HG02588 (cell line): ENCODE results near the gene POC1B.

Experiments
- ATAC-seq: cut with Tn5 transposase; IDR thresholded peaks from one replicate; pipeline ENCODE4 v1.9.1; 2021; ENCODE audit warnings: mild to moderate bottlenecking, moderate library complexity; ENCODE audit not compliant: unreplicated experiment

POC1B gene

DNA sequence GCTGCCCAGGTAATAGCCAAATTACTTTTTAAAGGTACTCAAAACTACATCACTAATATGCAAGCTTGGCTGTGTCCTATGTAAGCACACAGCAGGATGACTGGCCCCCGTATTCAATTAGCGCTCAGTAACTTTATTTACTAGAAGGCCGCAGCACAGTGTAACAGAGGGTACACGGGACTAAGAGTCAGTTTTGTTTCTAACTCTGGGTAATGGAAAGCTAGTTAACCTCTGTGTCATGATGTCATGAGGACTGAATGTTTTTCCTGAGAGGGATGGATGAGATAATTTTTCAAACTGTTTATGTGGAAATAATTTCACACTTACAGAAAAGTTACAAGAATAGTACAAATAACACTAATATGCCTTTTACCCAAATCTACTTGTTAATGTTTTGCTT is 28.4 kb downstream of the POC1B start:
- no peak for ATAC-seq

DNA sequence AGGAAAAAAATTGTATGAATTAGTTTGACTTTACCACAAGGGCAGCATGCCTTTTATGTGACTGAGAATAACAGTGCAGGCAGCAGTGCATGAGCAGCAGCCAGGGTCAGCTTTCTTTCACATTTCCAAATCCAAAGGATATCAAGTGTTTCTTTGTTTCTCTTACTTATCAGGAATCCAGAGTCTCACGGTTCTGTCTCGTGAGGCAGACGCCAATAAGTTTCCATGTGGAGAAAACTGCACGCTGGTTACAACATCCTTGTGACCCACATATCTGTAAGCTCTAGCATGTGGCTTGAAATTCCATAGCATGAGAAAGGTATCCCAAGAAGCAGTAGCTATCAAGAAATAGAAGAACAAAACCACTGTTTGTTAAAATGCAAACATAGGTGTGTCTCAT is 28.8 kb downstream of the POC1B start:
- no peak for ATAC-seq

DNA sequence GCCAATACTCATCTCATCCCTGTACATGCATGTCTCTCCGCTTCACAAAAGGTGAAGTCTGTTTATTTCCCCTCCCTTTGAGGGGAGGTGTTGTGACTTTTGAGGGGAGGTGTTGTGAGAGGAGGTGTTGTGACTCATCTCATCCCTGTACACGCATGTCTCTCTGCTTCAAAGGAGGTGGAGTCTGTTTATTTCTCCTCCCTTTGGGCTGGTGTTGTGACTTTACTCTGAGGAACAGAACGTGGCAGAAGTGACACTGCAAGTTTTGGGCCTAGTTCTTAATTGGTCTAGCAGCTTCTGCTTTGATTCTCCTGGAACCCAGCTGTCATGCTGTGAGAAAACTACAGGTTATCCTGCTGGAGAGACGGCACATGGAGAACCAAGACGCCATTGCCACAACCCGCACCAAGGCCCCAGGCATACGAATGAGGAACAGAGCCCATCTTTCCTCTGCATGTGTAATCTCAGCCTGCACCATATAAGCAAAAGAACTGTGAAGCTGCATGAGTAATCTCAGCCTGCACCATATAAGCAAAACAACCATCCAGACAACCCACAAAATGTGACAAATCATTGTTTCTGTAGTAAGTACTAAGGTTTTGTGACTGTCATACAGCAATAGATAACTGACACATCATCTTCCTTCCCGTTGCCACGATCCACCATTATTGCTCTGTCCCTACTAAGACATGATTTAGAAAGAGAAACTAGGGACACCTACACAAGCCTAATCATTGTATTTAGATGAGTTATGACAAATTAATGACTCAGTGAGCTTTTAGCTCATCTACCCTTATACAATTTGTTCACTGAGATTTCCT is 31.2 kb downstream of the POC1B start:
- peak; percentile 56 for ATAC-seq

DNA sequence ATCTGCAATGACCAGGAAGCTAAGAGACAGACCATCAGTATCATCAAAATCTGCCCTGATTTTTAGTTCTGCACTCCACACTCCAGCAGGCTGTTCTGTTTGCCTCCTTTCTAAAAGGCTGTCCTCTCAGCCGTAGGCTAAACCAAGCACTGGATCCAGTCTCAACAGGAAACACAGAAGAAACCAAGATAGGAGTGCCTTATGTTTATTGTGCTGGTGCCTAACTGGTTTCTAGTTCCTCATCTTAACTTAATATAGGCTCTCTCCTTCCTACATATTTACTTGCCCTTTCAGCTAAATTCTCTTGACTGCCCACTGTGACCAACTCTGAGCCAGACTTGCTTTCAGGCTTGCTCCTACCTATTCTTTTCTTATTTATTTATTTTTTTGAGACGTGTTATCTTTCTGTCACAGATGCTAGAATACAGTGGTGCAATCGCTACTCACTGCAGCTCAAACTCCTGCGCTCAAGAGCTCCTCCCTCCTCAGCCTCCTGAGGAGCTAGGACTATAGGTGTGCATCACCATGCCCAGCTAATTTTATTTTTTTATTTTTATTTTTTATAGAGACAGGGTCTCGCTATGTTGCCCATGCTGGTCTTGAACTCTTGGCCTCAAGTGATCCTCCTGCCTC is 32.1 kb downstream of the POC1B start:
- no peak for ATAC-seq

DNA sequence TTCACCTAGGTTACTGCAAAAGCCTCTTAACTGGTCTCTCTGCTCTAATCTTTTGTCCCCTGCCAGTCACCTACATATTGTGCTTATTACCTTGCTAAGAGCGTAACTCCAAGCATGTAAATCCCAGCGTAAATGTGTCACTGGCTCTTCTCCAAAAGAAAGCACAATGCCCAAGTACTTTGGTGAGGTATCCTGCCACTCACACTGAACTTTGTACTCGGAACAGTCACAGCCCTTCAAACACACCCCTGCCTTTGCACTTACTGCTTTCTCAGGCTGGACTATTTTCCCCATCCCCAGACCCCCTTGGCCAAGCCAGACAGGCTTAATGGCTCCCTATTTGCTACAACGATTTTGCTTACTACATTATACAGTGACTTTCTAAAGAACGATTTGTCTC is 33.0 kb downstream of the POC1B start:
- no peak for ATAC-seq

DNA sequence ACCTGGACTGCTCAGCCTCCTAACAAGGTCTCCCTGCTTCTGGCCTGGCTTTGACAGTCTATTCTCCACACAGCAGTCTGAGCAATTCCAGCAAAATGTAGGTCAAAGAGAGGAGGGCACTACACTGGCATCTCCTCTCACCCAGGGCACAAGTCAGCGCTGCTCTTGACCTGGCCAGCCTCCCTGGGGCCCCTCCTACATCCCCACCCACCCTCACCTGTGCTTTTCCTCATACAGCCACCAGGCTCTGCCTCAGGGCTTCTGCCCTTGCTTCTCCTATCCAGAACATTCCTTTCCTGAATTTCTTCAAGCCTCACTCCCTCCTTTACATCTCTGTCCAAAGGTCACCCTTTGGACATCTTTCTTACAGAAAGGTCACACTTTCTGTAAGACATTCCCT is 34.9 kb downstream of the POC1B start:
- ATAC-seq: no peak

DNA sequence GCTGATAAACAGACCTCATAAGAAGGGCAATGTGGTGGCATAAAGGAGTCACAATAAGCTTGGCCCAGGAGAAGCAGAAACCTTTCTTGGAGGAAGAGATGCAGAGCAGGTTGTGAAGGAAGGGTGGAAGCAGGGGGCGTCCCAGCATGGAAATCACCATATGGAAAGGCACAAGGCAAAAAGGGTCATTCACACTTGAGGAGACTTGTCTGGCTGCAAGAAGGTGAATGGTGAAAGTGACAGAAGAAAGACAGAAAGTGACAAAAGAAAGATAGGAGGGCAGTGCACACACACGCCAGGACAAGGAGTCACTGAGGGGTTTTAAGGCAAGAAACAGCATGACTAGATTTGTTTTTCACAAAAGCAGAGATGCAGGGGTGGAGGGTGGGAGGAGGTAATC is 39.6 kb downstream of the POC1B start:
- ATAC-seq: no peak

DNA sequence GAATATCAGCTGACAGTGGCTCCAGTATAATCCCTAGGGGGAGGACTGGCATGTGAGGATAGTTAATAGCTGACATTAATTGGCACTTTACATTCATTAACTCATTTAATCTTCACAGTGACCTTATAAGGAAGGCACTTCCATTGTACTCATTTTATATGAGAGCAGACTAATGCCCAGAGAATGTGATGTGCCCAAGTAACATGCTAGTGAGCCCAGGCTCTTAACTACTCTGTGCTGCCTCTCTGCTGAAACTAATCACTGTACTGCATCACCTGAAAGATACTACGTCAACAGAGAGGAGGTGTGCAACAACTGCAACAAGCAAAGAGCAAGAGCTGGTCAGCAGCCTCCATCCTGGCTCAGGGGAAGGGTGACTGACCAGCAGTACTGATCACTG is 41.4 kb downstream of the POC1B start:
- ATAC-seq: no peak

DNA sequence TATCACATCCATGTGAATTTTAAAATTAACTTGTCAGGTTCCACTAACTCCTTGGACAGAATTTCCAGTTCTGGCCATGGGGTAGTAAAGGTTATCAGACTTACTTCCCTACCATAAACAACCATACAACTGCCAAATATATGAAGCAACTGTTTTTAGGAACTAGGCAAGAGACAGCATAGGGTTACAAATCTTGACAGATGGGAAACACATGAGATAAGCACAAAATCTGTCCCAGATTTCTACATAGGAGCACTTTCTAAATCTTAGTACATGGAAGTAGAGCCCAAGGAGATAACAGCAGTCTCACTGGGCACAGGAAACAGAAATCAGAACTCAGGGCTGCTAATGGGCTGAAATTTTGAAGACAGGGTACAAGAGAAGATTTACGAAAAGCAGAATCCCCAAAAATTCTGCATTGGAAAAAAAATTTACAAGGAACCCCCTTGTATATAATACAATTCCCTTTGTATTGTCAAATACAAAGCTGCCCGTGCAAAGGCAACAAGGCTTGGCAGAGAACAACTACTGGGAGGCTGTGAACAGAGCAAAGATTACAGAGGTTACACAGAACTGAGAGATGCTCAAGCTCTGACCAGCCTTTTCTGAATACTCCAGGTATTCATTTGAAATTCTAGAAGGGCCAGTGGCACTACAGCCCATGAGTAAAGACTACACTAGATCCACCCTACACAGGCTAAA is 44.5 kb downstream of the POC1B start:
- no peak for ATAC-seq

DNA sequence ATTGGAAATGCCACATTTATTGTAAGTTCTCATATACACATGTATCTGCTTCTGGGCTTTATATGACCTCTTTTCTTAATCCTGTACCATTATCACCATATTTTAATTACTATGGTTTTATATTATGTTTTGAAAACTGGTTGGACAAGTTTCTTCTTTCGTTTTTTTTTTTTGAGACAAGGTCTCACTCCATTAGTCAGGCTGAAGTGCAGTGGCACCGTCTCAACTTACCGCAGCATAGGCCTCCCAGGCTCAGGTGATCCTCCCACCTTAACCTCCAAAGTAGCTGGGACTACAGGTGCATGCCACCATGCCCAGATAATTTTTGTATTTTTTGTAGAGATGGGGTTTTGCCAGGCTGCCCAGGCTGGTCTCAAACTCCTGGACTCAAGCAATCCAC is 45.9 kb downstream of the POC1B start:
- no peak for ATAC-seq

DNA sequence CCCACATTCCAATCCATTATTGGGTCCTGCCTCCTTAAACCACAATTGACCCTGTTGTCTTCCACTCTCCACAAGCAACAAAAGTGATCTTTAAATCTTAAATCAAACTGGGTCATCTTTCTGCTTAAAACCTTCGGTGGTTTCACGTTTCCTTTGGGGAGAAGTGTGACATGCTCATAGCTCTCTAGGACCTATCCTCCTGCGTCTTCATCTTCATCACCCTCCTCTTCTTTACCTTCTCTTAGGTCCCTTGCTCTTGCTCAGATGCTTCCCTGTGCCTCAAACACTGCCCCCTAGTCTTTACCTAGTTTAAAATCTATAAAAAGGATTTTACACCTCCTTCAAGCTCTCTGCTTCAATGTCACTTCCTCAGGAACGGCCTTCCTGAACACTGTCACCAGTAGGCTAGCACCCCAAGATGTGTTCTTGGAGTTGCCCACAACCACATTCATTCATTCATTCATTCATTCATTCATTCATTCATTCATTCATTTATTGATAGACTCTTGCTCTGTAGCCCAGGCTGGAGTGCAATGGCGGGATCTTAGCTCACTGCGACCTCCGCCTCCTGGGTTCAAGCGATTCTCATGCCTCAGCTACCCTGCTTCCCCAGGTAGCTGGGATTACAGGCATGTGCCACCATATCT is 48.1 kb downstream of the POC1B start:
- ATAC-seq: no peak

DNA sequence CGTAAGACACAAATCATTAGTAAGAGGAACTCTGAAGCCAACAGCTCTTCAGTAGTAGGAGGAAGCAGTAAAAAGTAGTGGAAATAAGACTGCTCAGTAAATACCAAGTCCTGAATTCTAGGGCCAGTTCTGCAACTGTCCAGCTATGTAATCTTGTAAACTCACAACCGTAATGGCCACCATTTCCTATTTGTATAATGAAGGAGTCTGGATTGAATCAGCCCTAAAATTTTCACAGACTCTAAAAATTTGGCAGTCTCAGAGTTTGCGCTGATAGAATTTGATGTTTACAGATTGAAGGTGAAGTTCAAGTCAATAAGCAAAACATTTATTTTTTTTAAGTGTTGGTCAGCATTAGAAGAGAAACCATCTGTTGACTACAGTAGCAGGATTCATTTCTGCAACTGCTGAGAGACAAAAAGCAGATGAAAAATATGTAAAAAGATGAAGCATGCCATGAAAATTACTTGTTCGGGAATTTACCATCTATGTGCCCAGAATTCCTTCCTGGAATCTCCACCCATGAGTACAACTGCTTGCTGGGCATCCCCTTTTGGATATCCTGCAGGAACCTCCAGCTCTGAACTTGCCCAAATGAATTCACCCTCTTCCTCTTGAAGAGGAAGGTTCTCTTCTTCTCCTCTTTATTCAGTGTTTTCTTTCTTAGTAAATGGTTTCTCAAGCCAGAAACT is 48.8 kb downstream of the POC1B start:
- no peak for ATAC-seq

DNA sequence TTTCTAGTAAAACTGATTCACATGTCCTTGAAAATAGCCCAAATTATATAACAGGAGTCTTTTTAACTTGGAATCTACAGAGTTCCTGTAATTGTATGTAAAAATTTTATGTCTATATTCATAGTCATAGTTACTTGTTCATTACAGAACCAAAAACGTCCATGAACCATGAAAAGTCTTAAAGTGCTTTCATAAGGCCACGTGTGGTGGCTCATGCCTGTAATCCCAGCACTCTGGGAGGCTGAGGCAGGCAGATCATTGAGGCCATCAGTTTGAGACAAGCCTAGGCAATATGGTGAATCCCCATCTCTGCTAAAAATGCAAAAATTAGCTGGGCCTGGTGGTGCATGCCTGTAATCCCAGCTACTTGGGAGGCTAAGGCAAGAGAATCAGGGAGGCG is 49.6 kb downstream of the POC1B start:
- ATAC-seq: no peak

DNA sequence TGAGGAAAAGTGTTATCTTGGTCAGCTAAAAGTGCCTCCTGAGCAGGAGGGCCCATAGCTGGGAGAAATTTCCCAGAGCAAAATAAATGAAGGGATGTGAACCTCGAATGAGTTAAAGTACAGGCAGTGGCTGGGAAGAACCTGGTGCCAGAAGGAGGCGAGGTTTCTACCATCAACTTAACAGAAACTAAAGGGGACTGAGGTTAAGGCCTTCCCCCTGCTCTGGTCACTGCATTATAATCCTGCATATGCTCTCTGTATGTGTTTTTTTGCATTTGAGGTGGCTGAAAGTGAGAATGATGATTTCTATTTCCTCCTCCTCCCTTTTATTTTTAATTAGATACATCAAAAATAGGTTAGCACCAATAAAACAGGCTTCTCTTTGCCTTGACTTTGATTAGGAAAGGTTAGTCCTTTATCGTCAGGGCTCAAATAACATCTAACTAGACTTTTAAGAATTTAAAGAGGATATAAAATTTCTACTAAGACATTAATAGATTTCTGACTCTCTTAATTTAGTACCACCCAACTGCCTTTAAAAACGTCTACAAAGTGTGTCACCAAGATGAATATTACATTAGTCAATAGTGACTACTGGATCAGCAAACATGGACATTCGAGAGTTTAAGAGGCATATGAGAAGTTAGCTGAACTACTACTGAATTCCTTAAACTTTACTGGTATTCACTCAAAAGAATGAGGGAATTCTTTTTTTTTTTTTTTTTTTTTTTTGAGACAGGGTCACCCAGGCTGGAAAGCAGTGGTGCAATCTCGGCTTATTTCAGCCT is 50.5 kb downstream of the POC1B start:
- no peak for ATAC-seq

DNA sequence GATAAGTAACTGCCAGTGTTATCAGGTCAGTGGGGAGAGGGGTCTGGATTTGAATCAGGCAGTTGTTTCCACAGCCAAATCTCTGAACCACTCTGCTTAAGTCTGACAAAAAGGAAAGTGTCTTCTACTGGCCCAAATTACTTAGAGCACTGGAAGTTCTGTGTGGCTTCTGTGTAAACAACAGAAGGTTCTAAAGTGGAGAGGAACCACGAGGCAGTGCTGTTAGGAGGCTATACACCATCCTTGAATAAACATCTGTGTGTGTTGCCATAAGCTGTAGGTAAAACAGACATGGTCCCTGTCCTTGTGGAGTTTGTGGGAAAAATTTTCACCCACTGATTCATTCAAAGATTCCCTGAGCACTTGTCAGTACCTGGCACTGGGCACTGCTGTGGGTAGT is 51.2 kb downstream of the POC1B start:
- ATAC-seq: no peak

DNA sequence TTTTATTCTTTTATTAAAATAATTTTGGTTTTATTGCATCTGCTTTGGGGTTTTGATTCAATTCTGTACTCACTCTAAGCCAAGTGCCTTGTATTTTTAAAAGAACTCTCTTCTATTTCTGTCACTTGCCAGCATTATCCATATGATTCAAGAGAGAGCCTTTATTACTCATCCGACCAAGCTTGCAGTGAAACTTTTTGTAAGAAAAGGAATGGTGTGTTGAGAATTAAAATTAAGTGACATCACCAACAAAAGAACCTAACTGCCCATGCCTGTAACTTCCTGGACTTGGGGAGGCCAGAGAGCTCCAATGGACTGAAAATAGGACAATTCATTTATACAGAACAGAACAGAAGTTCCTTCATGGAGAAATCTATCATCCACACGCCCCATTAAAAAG is 53.3 kb downstream of the POC1B start:
- ATAC-seq: no peak

DNA sequence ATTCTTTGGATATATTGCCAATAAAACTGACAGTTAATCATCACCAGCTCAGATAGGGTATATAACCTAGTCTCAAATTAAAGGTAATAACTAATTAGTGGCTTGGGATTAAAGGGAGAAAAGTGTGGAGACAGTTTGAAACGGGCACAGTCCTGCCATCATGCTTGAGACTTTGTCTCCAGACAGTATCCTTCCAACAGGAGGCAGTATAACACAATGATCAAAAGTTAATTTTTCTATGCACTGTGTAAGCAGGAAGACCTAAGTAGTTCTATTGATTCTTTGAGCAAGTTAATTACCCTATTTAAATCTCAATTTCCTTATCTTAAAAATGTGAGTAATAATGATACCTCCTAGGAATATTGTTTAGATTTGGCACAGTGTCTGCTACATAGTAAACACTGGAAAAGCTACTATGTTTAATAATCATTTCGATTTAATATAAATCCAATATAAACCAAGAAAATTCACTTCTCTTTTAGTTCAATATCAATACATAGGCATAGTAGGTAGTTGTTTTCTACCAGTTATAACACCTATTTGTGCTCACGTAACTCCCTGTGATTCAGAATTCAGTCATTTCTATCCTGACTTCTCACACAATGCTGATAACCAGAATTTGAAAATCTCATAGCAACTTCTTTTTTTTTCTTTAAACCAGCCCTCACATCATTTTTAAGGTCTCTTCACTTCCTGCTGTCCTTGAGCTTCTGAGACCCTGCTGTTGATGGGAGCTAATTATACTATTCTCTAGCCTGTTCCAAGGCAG is 54.9 kb downstream of the POC1B start:
- ATAC-seq: peak; percentile 47

DNA sequence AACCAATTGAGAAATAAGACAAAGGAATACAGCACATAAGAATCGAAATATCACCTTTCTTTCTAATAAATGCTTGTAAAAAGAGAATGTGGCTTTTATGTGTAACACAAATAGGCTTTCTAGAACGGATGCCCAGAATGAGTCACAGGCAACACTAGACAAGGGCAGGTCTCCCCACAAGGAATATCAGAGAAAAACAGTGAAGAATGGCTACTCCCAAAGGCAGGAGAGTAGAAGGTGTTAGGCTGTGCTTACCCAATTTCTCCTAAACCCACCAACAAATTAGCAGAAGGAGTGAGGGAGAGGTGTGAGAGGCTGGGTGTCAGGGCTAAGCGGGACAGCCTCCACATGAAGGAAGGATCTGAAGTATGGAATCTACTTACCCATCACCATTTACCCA is 56.5 kb downstream of the POC1B start:
- ATAC-seq: peak; percentile 59

DNA sequence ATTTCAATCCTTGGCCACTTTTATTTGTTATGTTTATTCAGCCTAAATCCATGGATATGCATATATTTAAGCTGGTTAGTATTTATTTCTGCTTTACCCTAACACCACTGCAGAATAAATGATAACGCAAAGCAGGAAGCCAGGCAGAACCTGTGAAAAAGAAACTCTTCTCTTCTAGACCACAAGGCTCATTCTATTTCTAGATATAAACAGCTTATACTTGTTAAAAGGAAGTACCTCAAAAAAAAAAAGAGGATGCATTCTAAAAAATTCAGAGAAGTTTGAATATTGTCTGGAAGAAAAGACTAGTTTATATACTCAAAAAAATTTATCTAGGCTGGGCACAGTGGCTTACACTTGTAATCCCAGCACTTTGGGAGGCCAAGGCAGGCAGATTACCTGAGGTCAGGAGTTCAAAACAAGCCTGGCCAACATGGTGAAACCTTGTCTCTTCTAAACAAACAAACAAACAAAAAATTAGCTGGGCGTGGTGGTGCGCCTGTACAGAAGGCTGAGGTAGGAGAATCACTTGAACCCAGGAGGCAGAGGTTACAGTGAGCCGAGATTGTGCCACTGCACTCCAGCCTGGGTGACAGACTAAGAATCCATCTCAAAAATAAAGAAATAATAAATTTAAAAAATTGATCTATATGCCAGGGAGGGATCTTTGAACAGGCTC is 57.1 kb downstream of the POC1B start:
- peak; percentile 78 for ATAC-seq
